ENCODE data around the gene CLCN7. TPM values are rescaled to one million over a fixed set of nuclear protein-coding genes. Genes with fewer than 3 reads are reported as not detected.

CLCN7 gene
- total RNA-seq, 4 donors from 2014 or later = 57.6 to 171 (median 95.0) TPM

- Histone ChIP-seq H3K36me3 (no peaks in the 10 kb centered on the region), H3K9me3 (peaks cover 0 to 5% of the 10 kb centered on the region in 2 donors), H3K27ac (no peak overlapping the region), H3K4me3 (no peak overlapping the region), H3K27me3 (no peaks in the 10 kb centered on the region), H3K4me1 (no peaks in the 10 kb centered on the region)
- no peak for DNase-seq
- in situ Hi-C loops (cut with MboI; ENCODE audit: low pct_ligation_motif_present in 1 of 4, low pct_unique_long_range_greater_than_20kb in 1 of 4, low sequenced_read_pairs in 3 of 4) = no loop called here
- TF ChIP-seq CTCF (IDR thresholded peaks at IDR 0.05) = no peak
- 80 to 88% methylated on average over 2 to 26 of the region's 30 CpGs for WGBS, 2 donors (ENCODE audit: low coverage in 1 of 2)
- intact Hi-C loops (cut with DNase I; ENCODE audit: low total_unique reads) = no loop called here
These were observed 37.1 kb upstream of the CLCN7 start for GRCh38 chr16:1511662-1512569.

- Histone ChIP-seq H3K36me3 (no peaks in the 10 kb centered on the region), H3K4me3 (no peak overlapping the region), H3K4me1 (no peaks in the 10 kb centered on the region), H3K27me3 (no peaks in the 10 kb centered on the region), H3K9me3 (peaks cover 0 to 5% of the 10 kb centered on the region in 2 donors), H3K27ac (no peak overlapping the region)
- 93% methylated on average over 26 of the region's 26 CpGs; no CpG with 5 or more reads in 1 of the 2 donors for WGBS, 2 donors (ENCODE audit: low coverage in 1 of 2)
- in situ Hi-C loops (cut with MboI; ENCODE audit: low pct_ligation_motif_present in 1 of 4, low pct_unique_long_range_greater_than_20kb in 1 of 4, low sequenced_read_pairs in 3 of 4) (no loop called here), intact Hi-C loops (cut with DNase I; ENCODE audit: low total_unique reads) (no loop called here)
- TF ChIP-seq POLR2AphosphoS5 (IDR thresholded peaks at IDR 0.05) (no peak), EP300 (IDR thresholded peaks at IDR 0.05; ENCODE audit: low read depth) (no peak), POLR2A (IDR thresholded peaks at IDR 0.05) (no peak), CTCF (IDR thresholded peaks at IDR 0.05) (no peak)
- DNase-seq = no peak
These were observed 36.1 kb upstream of the CLCN7 start for GRCh38 chr16:1510941-1511351.

- H3K27me3 ChIP-seq = no peaks in the 10 kb centered on the region
- TF ChIP-seq EP300 (IDR thresholded peaks at IDR 0.05; ENCODE audit: low read depth) = no peak
- no peak for TF ChIP-seq CTCF (IDR thresholded peaks at IDR 0.05)
- no peak for TF ChIP-seq POLR2AphosphoS5 (IDR thresholded peaks at IDR 0.05)
- no peak for TF ChIP-seq POLR2A (IDR thresholded peaks at IDR 0.05)
- H3K4me1 ChIP-seq = no peaks in the 10 kb centered on the region
- in situ Hi-C loops (cut with MboI; ENCODE audit: low pct_ligation_motif_present in 1 of 4, low pct_unique_long_range_greater_than_20kb in 1 of 4, low sequenced_read_pairs in 3 of 4) (no loop called here), intact Hi-C loops (cut with DNase I; ENCODE audit: low total_unique reads) (no loop called here)
- H3K27ac ChIP-seq = peak overlapping the region in 3 of 4 donors; percentile 17 to 49 (median 41)
- H3K9me3 ChIP-seq = peaks cover 0 to 5% of the 10 kb centered on the region in 2 donors
- 80 to 83% methylated on average over 1 to 10 of the region's 10 CpGs for WGBS, 2 donors (ENCODE audit: low coverage in 1 of 2)
- H3K4me3 ChIP-seq = no peak overlapping the region
- no peaks in the 10 kb centered on the region for H3K36me3 ChIP-seq
- no peak for DNase-seq
These were observed 35.4 kb upstream of the CLCN7 start for GRCh38 chr16:1510272-1510671.

GRCh38 chr16:1509307-1510221, 34.7 kb upstream of the CLCN7 start:
- Histone ChIP-seq H3K27me3 (no peaks in the 10 kb centered on the region), H3K27ac (peak overlapping the region in 3 of 4 donors; percentile 33 to 49 (median 41)), H3K4me1 (no peaks in the 10 kb centered on the region), H3K4me3 (no peak overlapping the region), H3K36me3 (no peaks in the 10 kb centered on the region), H3K9me3 (peaks cover 0 to 4% of the 10 kb centered on the region in 2 donors)
- in situ Hi-C loops (cut with MboI; ENCODE audit: low pct_ligation_motif_present in 1 of 4, low pct_unique_long_range_greater_than_20kb in 1 of 4, low sequenced_read_pairs in 3 of 4) (no loop called here), intact Hi-C loops (cut with DNase I; ENCODE audit: low total_unique reads) (no loop called here)
- no peak for DNase-seq
- WGBS, 2 donors (ENCODE audit: low coverage in 1 of 2) = 84% methylated on average over 39 of the region's 44 CpGs; no CpG with 5 or more reads in 1 of the 2 donors
- TF ChIP-seq CTCF (IDR thresholded peaks at IDR 0.05) = no peak
